GM21447 (cell line): ENCODE data around the gene TBPL2.

Source experiments
- ATAC-seq: cut with Tn5 transposase; IDR thresholded peaks from one replicate; pipeline ENCODE4 v1.9.1; 2021; ENCODE audit not compliant: unreplicated experiment

TBPL2 gene

GRCh38 chr14:55366271-55366670 lies 74.1 kb downstream of the TBPL2 start:
- no peak for ATAC-seq
